ENCODE results near the gene BLM.

The BLM gene

DNA sequence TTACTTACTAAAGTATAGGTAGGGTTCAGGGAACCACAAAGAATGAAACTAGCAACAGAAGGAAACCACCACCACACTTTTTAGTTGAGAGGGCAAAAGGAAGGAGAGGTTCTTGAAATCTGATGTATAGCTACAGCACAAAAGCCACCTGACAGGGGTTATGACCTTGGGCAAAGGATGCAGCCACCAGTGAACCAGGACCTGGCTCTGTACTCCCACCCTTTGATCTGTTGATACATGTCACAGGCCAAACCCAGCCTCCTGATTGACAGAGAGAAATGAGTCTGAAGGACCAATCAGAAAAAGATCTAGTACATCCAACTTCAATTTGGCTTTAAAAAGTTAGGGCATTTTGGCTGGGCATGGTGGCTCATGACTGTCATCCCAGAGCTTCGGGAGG is 20.0 kb upstream of the BLM start:
- TF ChIP-seq, protein P1, sequence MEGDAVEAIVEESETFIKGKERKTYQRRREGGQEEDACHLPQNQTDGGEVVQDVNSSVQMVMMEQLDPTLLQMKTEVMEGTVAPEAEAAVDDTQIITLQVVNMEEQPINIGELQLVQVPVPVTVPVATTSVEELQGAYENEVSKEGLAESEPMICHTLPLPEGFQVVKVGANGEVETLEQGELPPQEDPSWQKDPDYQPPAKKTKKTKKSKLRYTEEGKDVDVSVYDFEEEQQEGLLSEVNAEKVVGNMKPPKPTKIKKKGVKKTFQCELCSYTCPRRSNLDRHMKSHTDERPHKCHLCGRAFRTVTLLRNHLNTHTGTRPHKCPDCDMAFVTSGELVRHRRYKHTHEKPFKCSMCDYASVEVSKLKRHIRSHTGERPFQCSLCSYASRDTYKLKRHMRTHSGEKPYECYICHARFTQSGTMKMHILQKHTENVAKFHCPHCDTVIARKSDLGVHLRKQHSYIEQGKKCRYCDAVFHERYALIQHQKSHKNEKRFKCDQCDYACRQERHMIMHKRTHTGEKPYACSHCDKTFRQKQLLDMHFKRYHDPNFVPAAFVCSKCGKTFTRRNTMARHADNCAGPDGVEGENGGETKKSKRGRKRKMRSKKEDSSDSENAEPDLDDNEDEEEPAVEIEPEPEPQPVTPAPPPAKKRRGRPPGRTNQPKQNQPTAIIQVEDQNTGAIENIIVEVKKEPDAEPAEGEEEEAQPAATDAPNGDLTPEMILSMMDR (IDR thresholded peaks at IDR 0.05; ENCODE audit: borderline replicate concordance, insufficient read depth, low read depth, low read length), result no peak
- H3K4me3 ChIP-seq (ENCODE audit: low read depth, low read length), result no peak overlapping the region

DNA sequence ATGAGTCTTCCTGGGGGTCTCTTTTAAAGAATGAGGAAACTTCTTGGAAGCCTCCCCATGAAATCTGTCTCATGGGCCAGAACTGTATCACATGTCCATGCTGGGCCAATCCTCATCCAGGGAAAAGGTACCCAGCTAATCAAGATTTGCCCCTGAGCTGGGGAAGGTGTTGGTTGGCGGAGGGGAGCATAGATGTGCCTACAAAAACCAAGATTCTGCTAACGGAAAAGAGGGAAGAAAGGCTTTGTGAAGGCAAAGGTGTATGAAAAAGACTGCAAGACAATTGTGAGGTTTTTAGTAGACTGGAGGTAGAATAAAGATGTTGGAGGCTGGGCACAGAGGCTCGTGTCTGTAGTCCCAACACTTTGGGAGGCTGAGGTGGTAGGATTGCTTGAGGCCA is 18.5 kb upstream of the BLM start:
- H3K4me3 ChIP-seq (ENCODE audit: low read depth, low read length), result no peak overlapping the region
- TF ChIP-seq, protein P1 (IDR thresholded peaks at IDR 0.05; ENCODE audit: borderline replicate concordance, insufficient read depth, low read depth, low read length), result no peak

DNA sequence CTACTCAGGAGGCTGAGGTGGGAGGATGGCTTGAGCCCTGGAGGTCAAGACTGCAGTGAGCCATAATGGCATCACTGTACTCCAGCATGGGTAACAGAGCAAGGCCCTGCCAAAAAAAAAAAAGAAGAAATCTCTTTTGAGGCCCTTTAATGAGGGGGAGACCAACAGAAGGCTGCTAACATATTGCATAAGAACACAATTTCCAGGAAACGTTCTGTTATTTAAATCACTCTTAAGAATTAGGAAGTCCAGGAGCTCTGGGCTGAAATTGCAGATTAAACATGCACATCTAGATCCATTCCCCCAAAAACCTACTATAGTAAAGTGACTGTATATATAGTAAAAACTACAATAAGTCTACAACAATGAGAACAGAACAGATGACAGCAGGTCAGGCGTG is 16.1 kb upstream of the BLM start:
- H3K4me3 ChIP-seq (ENCODE audit: low read depth, low read length), result no peak overlapping the region
- TF ChIP-seq, protein P1 (IDR thresholded peaks at IDR 0.05; ENCODE audit: borderline replicate concordance, insufficient read depth, low read depth, low read length), result no peak

DNA sequence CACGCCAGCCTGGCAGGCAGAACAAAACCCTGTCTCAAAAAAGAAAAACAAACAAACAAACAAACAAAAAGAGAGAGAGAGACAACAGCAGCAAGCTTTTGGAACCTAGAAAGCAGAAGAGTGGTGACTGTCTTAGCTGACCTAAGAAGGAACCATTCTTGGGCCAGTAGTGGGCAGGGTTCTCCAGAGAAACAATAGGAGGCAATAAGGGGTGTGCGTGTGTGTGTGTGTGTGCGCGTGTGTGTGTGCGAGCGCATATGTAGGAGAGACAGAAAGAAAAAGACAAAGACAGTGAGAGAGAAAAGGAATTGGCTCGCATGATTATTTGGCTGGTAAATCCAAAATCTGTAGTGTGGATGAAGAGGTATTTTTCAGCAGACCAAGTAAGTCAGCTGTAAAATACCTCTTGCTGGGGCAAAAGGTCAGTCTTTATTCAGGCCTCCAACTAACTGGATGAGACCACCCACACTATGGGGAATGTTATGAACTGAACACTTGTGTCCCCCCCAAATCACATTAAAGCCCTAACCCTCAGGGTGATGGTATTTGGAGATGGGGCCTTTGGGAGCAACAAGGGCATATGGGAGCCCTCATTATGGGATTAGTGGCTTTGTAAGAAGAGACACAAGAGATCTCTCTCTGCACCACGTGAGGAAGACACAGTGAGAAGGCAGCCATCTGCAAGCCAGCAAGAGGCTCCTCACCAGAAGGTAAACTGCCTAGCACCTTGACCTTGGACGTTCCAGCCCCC is 15.1 kb upstream of the BLM start:
- TF ChIP-seq, protein P1 (IDR thresholded peaks at IDR 0.05; ENCODE audit: borderline replicate concordance, insufficient read depth, low read depth, low read length), result no peak
- no peak overlapping the region for H3K4me3 ChIP-seq (ENCODE audit: low read depth, low read length)

DNA sequence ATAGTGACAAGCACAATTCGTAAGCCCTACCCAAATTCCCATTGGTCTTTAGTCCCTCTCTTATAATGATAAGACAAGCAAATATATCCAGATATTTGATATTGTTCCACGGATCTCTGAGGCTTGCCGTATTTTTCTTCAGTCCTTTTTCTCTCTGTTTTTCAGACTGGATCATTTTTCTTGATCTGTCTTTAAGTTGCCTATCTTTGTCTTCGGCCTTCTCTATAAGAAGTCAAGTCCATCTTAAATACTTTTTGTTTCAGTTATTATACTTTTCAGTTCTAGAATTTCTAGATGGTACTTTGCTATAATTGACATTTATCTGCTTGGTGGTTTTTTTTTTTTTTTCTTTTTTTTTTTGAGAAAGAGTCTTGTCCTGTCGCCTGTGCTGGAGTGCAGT is 13.7 kb upstream of the BLM start:
- TF ChIP-seq, protein P1 (IDR thresholded peaks at IDR 0.05; ENCODE audit: borderline replicate concordance, insufficient read depth, low read depth, low read length), result no peak
- H3K4me3 ChIP-seq (ENCODE audit: low read depth, low read length), result no peak overlapping the region

DNA sequence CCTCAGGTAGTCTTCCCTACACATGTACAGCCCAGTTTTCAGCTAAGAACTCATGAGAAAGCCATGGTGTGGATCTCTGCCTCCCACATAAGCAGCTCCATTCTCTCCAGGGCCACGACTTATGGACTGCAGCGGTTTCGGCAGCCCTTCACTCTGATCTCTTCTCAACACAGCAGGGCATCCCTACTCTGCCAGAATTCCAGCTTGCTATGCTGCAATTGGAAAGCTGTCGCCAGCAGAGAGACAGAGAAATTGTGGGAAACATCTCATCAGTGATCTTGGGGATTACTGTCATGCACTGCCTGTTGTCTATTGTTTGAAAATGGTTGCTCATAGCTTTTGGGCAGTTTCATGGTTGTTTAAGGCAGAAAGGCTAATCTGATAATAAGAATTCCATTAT is 11.9 kb upstream of the BLM start:
- TF ChIP-seq, protein P1 (IDR thresholded peaks at IDR 0.05; ENCODE audit: borderline replicate concordance, insufficient read depth, low read depth, low read length), result no peak
- H3K4me3 ChIP-seq (ENCODE audit: low read depth, low read length), result no peak overlapping the region

All from GM12875 (cell line).